GM19193 (cell line): ENCODE data around the gene CYB561D2.

Experiments used
- POLR2A ChIP-seq: IDR thresholded peaks from 4 replicates; pipeline ENCODE4 v1.6.1; 2011; ENCODE audit not compliant: insufficient read depth, insufficient read length; ENCODE audit errors: extremely low read depth

CYB561D2 gene

GRCh38 chr3:50331364-50331907 is 19.2 kb upstream of the CYB561D2 start:
- TF ChIP-seq POLR2A = no peak

GRCh38 chr3:50333744-50334328 is 16.8 kb upstream of the CYB561D2 start:
- no peak for TF ChIP-seq POLR2A

- TF ChIP-seq POLR2A = no peak
Measured at GRCh38 chr3:50334339-50335075, 16.2 kb upstream of the CYB561D2 start.

GRCh38 chr3:50336452-50337174 is 14.0 kb upstream of the CYB561D2 start:
- TF ChIP-seq POLR2A = no peak

GRCh38 chr3:50337175-50337861 is 13.3 kb upstream of the CYB561D2 start:
- TF ChIP-seq POLR2A = peak; percentile 79

GRCh38 chr3:50338965-50339364 is 11.7 kb upstream of the CYB561D2 start:
- no peak for TF ChIP-seq POLR2A

GRCh38 chr3:50339485-50340146 is 11.0 kb upstream of the CYB561D2 start:
- TF ChIP-seq POLR2A = no peak

- no peak for TF ChIP-seq POLR2A
Measured at GRCh38 chr3:50340147-50340447, 10.6 kb upstream of the CYB561D2 start.

GRCh38 chr3:50340448-50341329 is 10.0 kb upstream of the CYB561D2 start, which contains the start of gene RASSF1:
Gene RASSF1, minus strand, starts transcription at chr3:50340836. Its CDS starts 31 bp downstream, at chr3:50340805.
- peak; percentile 67 for TF ChIP-seq POLR2A

- TF ChIP-seq POLR2A = no peak
Measured at GRCh38 chr3:50341537-50341936, 9.1 kb upstream of the CYB561D2 start.

GRCh38 chr3:50341996-50342650 is 8.5 kb upstream of the CYB561D2 start:
- no peak for TF ChIP-seq POLR2A

- TF ChIP-seq POLR2A = no peak
Measured at GRCh38 chr3:50342813-50343633, 7.6 kb upstream of the CYB561D2 start.
